HG03571 (cell line): ENCODE results near the gene INTS14.

Experiments used
- ATAC-seq: cut with Tn5 transposase; IDR thresholded peaks from one replicate; pipeline ENCODE4 v1.9.1; 2021; ENCODE audit not compliant: unreplicated experiment

INTS14 gene

GRCh38 chr15:65610871-65611718 lies at the start of gene INTS14:
Gene INTS14, minus strand, starts transcription at chr15:65611131. Its CDS starts 3,751 bp downstream, at chr15:65607380.
- ATAC-seq, result peak; percentile 94

GRCh38 chr15:65659502-65660052 lies 48.6 kb upstream of the INTS14 start:
- no peak for ATAC-seq

GRCh38 chr15:65655457-65655856 lies 44.5 kb upstream of the INTS14 start:
- no peak for ATAC-seq

- ATAC-seq, result no peak
Observed at GRCh38 chr15:65655026-65655425, 44.1 kb upstream of the INTS14 start.

- no peak for ATAC-seq
Observed at GRCh38 chr15:65653801-65654521, 43.0 kb upstream of the INTS14 start.

- ATAC-seq, result no peak
Observed at GRCh38 chr15:65653341-65653740, 42.4 kb upstream of the INTS14 start.

- ATAC-seq, result no peak
Observed at GRCh38 chr15:65651831-65652749, 41.2 kb upstream of the INTS14 start.

GRCh38 chr15:65651042-65651322 lies 40.1 kb upstream of the INTS14 start:
- ATAC-seq, result no peak

- ATAC-seq, result no peak
Observed at GRCh38 chr15:65650312-65651041, 39.5 kb upstream of the INTS14 start.

- ATAC-seq, result no peak
Observed at GRCh38 chr15:65646486-65646885, 35.6 kb upstream of the INTS14 start.

GRCh38 chr15:65645392-65645791 lies 34.5 kb upstream of the INTS14 start:
- no peak for ATAC-seq

GRCh38 chr15:65644282-65644681 lies 33.4 kb upstream of the INTS14 start:
- no peak for ATAC-seq

GRCh38 chr15:65642594-65642993 lies 31.7 kb upstream of the INTS14 start:
- ATAC-seq, result no peak

GRCh38 chr15:65641768-65642475 lies 31.0 kb upstream of the INTS14 start:
- no peak for ATAC-seq

- ATAC-seq, result no peak
Observed at GRCh38 chr15:65639509-65639908, 28.6 kb upstream of the INTS14 start.

GRCh38 chr15:65638681-65639089 lies 27.8 kb upstream of the INTS14 start:
- ATAC-seq, result no peak

- ATAC-seq, result no peak
Observed at GRCh38 chr15:65638109-65638508, 27.2 kb upstream of the INTS14 start.

GRCh38 chr15:65634356-65634755 lies 23.4 kb upstream of the INTS14 start:
- no peak for ATAC-seq

GRCh38 chr15:65633752-65634151 lies 22.8 kb upstream of the INTS14 start:
- ATAC-seq, result no peak
